Erythroblast (primary cell): ENCODE measurements around the gene NTM.

Experiments
- GATA1 ChIP-seq: IDR thresholded peaks from 2 replicates; pipeline ENCODE4 v1.6.1; 2011; ENCODE audit warnings: low read depth, mild to moderate bottlenecking, control low read depth, low read length, moderate library complexity
- POLR2A ChIP-seq: IDR thresholded peaks from 2 replicates; pipeline ENCODE4 v1.6.1; 2011; ENCODE audit warnings: mild to moderate bottlenecking, low read length

DNA sequence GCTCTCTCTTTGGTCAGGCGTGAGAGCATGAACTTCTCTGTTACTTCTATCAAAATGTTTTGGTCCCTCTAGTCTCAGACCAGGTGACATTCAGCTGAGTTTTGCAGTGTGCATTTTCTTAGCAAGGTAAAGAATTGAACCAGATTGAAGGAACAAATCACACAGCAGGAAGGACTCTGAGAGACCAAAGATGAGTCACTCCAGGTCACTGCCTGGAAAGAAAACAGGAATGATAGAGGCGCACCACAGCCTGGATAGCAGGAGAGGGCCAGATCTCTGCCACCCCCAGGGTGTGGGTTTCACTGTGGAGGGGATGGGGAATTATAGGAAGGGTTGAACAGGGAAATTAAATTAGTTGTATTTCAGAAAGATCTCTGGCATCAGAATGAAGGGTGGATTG is 788.3 kb downstream of the NTM start:
- TF ChIP-seq POLR2A (no peak), GATA1 (no peak)
